Right cardiac atrium (tissue), 5 donors: ENCODE measurements around the gene ANO7. TPM values are rescaled to one million over a fixed set of nuclear protein-coding genes. Genes with fewer than 3 reads are reported as not detected.
A peak's percentile ranks its signal among the peaks of the same experiment; 100 is the strongest.

Experiments used
- ATAC-seq, 2 donors: fragments of 200-7000 bp; cut with Tn5 transposase; one replicate each; pipeline versions ENCODE4 v1.8.0 to v1.9.1; 2020; ENCODE audit warnings: moderate library complexity in 2 of 2, mild to moderate bottlenecking in 1 of 2
- DNase-seq, 3 donors: peaks; one replicate each; pipeline ENCODE4 v3.0.0-alpha.2; 2020
- H3K27ac ChIP-seq: one replicate; pipeline ENCODE4 v1.5.1; 2013; ENCODE audit warnings: mild to moderate bottlenecking, low read length, control low read depth, moderate library complexity
- H3K27me3 ChIP-seq: one replicate; pipeline ENCODE4 v1.6.1; 2013; ENCODE audit not compliant: control insufficient read depth, insufficient read depth
- H3K4me1 ChIP-seq: one replicate; pipeline ENCODE4 v1.6.1; 2013; ENCODE audit warnings: low read length; ENCODE audit not compliant: control insufficient read depth, insufficient read depth
- H3K4me3 ChIP-seq: one replicate; pipeline ENCODE4 v1.5.1; 2013; ENCODE audit warnings: low read length, control low read depth
- H3K9me3 ChIP-seq: one replicate; pipeline ENCODE4 v1.6.1; 2013; ENCODE audit warnings: low read length; ENCODE audit not compliant: control insufficient read depth
- WGBS: extraction: QIAGEN DNeasy Blood & Tissue Kit; methylation state at CpG from one replicate; pipeline ENCODE4 v1.1.7; 2013; 5-methylcytosine and 5-hydroxymethylcytosine counted together
- intact Hi-C, 4 donors: fragments of 100-400 bp; cut with DNase I; formaldehyde crosslinking; loops; one replicate each; pipeline versions ENCODE4 v1.11.0 to v1.14.0; 2022 to 2023
- polyA plus RNA-seq: library from polyadenylated mRNA; stranded (reverse); fragments of 200-250 nt; gene quantifications from one replicate; pipeline ENCODE4 v1.2.3, GENCODE V29; 2013
- total RNA-seq, 4 donors: library from RNA; stranded (reverse); fragmentation: NEBNext Ultra II Directional; extraction: Animal tissue kit (Norgen Biotek cat#: 25700); gene quantifications; one replicate each; pipeline ENCODE4 v1.2.1, GENCODE V29; 2021
- donor health status: healthy with polysubstance abuse.
- donor health status: DM: no; HTN: yes; CAD: no.
- donor health status: DM: no; HTN: no; CAD: no.
- donor health status: DM: no; HTN: yes; CAD: no; lungs with severe emphysema.
- donor health status: DM: yes; HTN: yes; CAD: no.

ANO7 gene
- total and polyA plus RNA-seq, 5 donors = 0.89 to 2.1 (median 1.1) TPM

DNA sequence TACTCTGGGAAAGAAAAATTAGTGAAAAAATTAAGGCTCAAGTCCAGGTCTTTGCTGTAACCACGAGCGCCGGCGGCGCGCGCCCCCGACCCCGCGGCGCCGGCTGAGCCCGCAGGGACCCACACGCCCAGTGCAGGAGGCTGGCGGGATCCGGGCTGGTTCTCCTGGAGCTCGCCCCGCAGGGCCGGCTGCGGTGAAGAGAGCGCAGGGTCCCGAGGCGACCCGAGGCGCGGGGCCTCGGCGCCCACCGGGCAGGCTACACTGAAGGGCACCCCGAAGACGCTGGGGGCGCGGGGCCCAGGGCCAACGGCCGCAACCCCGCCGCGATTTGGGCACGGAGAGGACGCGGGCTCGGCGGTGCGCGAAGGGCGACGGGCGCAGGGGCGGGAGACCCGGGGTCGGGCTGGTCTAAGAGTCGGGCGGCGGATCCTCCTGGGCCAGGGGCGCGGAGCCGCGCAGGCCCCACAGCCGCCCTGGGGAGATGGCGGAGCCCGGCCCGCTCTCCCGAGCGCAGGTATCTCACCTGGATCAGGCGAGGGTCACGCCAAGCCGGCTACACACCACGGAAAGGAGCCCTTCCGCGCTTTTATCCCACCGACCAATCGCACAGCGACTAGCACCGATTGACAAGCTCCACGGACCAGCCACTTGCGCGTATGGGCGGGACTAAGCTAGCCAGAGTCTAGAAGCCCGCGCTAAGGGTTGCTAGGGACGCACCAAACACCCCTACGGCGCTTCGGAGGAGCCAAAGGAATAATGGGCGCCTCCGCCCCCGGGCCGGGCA lies 39.4 kb upstream of the ANO7 start, which contains the start of gene PASK:
PASK (minus strand) TSS at position 582 of the 784 bp plus-strand sequence. CDS start 6,440 bp downstream, outside the sequence.
- intact Hi-C loops = no loop called here
- ATAC-seq (peak; percentile 96 to 97), DNase-seq (peak; percentile 94 to 97 (median 95))
- H3K4me3 ChIP-seq = peak within 1 kb of the TSS; percentile 99
- H3K4me1 ChIP-seq = peaks cover 3% of the 10 kb centered on the region
- no peaks in the 10 kb centered on the region for H3K27me3 ChIP-seq
- WGBS = under 1% methylated on average over 88 of the region's 88 CpGs
- no peaks in the 10 kb centered on the region for H3K9me3 ChIP-seq
- H3K27ac ChIP-seq = no peak within 1 kb of the TSS

DNA sequence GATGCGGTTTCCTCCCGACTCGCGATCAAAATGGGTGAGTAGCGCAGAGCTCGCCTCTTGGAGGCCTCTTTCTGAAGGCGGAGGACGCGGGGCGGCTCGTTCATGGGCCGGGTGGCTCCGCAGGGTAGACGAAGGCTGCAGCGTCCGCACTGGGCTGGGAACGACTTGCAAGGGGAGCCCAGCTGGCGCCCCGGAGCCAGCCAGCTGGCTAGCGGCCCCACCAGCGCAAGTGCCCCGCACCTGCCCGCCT lies 38.9 kb upstream of the ANO7 start:
- intact Hi-C loops = no loop called here
- H3K4me1 ChIP-seq = peaks cover 3% of the 10 kb centered on the region
- H3K27ac ChIP-seq = no peak overlapping the region

DNA sequence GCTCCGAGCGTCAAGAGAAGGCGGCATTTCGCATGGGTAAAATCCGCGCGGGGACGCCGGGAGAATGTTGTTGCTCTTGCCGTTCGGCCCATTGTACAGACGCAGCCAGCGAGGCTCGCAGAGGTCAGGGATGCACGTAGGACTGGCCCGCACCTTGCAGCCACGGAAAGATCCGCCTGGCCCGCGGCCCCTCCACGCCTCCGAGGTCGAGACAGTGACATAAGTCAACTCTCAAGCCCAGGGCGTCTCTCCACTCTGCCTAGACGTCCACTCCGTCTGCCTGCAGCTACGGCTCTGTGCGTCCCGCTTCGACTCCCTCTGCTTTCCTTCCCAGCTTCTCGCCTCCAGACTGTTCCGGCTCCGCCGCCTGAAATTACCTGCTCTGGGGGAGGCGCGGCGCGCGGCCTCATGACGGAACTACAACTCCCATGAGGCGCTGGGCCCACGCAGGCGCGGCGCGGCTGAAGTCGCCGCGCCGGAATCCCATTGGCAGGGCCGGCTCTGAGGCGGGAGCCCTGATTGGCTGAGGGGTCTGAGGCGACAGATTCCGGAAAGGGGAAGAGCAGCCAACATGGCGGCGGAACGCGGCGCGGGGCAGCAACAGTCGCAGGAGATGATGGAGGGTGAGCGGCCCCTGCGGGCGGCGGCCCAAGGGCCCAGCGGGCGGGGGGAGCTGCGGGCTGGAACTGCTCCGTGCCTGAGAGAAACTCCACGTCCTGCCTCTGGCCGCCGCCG lies 38.4 kb upstream of the ANO7 start, which contains the start of gene PPP1R7:
PPP1R7 (plus strand) TSS at position 543 of the 735 bp plus-strand sequence; CDS start at position 572, 29 bp downstream.
- Histone ChIP-seq H3K27ac (peak within 1 kb of the TSS; percentile 78), H3K9me3 (no peaks in the 10 kb centered on the region), H3K27me3 (no peaks in the 10 kb centered on the region), H3K4me3 (peak within 1 kb of the TSS; percentile 99), H3K4me1 (peaks cover 3% of the 10 kb centered on the region)
- under 1% methylated on average over 73 of the region's 73 CpGs for WGBS
- ATAC-seq (peak; percentile 98), DNase-seq (peak; percentile 95 to 98 (median 97))
- intact Hi-C loops = no loop called here

More for the DNA sequence above, 38.9 kb upstream of the ANO7 start:
- no peak for DNase-seq
- Histone ChIP-seq H3K27me3 (no peaks in the 10 kb centered on the region), H3K9me3 (no peaks in the 10 kb centered on the region), H3K4me3 (peak overlapping the region; percentile 99)
- WGBS = under 1% methylated on average over 23 of the region's 23 CpGs
- peak; percentile 23 to 38 for ATAC-seq

DNA sequence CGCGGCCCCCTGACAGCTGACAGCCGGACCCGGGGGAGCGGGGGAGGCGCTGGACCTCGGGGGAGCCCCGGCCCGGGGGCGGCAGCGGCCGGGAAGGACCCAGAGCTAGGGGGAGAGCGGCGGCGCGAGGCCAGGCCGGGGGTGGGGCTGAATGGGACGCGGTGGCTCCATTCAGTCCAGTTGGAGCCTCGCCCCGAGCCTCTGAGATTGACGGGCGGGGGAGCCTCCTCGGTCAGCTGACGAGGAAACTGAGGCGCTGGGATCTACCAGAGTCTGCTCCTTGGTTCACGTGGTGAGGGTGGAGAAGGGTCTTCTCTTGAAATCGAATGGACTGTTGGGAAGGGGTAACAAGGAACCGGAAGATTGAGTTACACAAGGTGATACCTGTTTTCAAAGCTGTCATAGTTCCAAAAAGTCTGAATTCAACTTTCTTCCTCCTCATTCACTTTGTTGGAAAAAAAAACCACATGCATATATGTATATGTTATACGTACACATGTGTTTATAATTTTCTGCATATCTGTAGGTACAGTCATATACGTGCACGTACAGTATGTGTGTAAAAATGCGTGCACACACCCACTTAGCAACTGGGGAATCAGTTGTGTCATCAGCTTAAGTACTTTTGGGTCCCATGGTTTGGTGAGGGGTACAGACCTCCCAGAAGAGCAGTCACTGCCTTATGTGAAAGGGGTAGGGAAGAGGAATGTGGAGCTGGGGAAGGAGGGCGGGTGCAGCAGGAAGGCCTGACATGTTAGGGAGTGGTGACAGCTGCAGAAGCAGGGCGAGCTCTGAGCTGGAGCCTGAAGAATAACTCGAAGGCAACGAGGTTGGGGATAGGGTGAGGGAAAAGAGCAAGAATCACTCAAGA lies 37.6 kb upstream of the ANO7 start:
- peak overlapping the region; percentile 99 for H3K4me3 ChIP-seq
- peak; percentile 6 to 37 for ATAC-seq
- no peaks in the 10 kb centered on the region for H3K27me3 ChIP-seq
- H3K4me1 ChIP-seq = peaks cover 3% of the 10 kb centered on the region
- intact Hi-C loops = no loop called here
- peak in 2 of 3 donors; percentile 59 to 84 for DNase-seq
- H3K27ac ChIP-seq = peak overlapping the region; percentile 78
- no peaks in the 10 kb centered on the region for H3K9me3 ChIP-seq
- WGBS = 6% methylated on average over 37 of the region's 37 CpGs

DNA sequence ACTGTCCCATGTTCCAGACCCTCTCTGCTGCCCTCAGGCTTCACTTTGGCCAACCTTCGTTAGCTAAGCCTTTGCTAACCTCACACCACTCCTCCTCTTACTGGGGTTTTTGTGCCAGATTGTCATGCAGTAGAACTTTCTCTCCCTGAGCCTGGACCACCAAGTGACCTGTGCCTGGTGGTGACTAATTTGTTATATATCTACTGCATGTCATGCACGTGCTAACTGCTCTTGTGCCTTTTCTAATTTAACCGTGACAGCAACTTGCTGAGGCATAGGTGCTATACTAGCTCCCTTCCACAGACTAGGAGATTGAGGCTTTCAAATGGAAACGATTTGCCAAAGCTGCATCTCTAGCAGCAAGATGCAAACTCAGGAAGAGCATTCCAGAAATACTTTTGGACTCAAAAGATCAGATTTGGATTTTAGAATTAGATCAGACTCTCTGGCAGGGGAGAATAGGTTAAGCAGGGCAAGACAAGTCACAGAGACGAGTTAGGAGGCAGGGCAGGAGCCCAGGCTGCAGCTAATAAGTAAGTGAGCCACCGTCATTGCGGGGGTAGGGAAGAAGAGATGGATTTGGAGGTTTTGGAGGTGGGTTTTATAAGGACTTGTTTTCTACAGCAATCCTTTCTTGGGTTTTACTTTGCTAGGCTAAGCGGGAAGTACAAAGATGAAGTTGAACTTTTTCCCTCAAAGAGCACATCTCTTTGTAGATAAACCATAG lies 36.4 kb upstream of the ANO7 start:
- 72% methylated on average over 8 of the region's 8 CpGs for WGBS
- DNase-seq (no peak), ATAC-seq (no peak)

DNA sequence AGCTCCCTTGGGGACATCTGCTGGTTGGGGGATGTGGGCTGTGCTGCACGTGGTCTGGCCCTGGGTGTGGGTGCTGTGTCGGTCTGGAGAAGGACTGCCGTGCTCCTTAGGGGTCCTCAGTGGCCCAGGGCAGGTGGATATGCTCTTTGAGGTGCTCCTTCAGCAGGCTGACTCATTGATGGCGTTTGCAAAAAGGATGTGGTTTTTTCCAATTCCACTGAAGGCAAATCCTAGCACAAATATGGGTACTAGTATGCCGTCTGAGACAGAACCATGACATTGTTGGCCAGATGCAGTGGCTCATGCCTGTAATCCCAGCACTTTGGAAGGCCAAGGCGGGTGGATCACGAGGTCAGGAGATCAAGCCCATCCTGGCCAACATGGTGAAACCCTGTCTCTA lies 34.9 kb upstream of the ANO7 start:
- 93% methylated on average over 7 of the region's 7 CpGs for WGBS
- ATAC-seq = no peak
- no peaks in the 10 kb centered on the region for H3K27me3 ChIP-seq
- H3K4me1 ChIP-seq = peaks cover 3% of the 10 kb centered on the region
- no peak overlapping the region for H3K4me3 ChIP-seq
- H3K9me3 ChIP-seq = no peaks in the 10 kb centered on the region
- no peak overlapping the region for H3K27ac ChIP-seq
- intact Hi-C loops = no loop called here
- DNase-seq = no peak

More for the DNA sequence above, 36.4 kb upstream of the ANO7 start:
- H3K4me3 ChIP-seq = no peak overlapping the region
- H3K27ac ChIP-seq = no peak overlapping the region
- no peaks in the 10 kb centered on the region for H3K27me3 ChIP-seq
- intact Hi-C loops = no loop called here
- no peaks in the 10 kb centered on the region for H3K9me3 ChIP-seq
- peaks cover 3% of the 10 kb centered on the region for H3K4me1 ChIP-seq

DNA sequence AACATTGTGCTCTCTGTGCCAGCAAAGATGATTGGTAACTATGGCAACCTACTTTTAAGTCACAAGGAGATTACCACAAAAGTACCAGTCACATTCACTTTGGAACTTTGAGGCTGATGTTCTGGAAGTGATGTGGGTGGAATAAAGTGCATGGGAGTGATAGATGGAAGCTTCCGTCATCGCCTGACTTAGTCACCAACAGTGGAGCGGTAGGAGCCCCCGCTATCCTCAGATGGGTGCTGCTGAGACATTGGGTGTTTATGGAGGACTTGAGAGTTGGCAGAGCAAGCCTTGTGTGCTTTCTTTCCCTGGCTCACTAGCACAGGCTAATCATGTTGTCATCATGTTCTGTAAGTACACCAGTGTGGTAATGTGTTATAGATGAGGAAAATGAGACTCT lies 33.6 kb upstream of the ANO7 start:
- 94% methylated on average over 4 of the region's 4 CpGs for WGBS
- H3K4me3 ChIP-seq = no peak overlapping the region
- H3K27ac ChIP-seq = no peak overlapping the region
- no peak for ATAC-seq
- no peaks in the 10 kb centered on the region for H3K27me3 ChIP-seq
- no peaks in the 10 kb centered on the region for H3K9me3 ChIP-seq
- H3K4me1 ChIP-seq = peaks cover 3% of the 10 kb centered on the region
- intact Hi-C loops = no loop called here
- DNase-seq = no peak

DNA sequence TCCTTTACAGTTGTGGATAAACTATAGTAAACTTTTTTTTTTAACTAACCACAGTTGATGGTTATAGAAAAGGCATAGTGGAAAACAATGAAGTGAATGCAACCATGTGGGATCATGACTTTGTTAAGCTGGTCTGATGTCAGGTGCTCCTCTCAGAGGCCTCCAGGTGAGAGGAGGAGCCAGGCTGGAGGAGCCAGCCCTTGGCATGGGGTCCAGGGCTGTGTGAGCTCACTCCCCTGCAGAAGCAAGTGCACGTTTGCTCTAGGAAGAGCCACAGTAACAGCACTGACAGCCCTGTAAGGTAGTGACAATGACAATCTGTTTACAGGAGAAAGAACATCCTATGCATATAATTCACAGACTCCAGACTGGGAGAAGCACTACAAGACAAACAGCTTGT lies 32.5 kb upstream of the ANO7 start:
- H3K4me3 ChIP-seq = no peak overlapping the region
- no peak overlapping the region for H3K27ac ChIP-seq
- H3K9me3 ChIP-seq = no peaks in the 10 kb centered on the region
- no peak for ATAC-seq
- peaks cover 3% of the 10 kb centered on the region for H3K4me1 ChIP-seq
- DNase-seq = no peak
- intact Hi-C loops = no loop called here
- 62% methylated on average over 1 of the region's 1 CpG for WGBS
- no peaks in the 10 kb centered on the region for H3K27me3 ChIP-seq

DNA sequence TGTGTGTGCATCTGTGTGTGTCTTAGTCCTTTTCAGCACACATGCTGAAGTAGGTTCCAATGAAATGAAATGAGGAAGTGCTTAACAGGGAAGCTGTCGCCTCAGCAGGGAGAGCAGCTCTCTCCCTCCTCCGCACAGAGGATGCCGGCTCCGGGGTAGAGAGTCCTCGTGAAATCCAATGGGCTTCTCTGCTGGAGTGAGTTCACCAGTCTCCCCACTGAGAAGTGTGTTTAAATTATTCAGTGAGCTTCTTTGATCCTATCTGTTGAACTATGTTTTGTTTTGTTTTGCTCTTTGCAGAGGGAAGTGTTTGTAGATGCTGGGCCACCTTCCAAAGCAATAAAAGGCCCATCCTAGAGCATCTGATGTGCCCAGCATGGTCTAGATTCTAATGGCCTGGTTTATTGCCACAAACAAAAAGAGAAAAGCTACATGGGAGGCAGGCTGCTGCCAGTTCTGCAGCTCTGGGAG lies 31.5 kb upstream of the ANO7 start:
- no peak overlapping the region for H3K4me3 ChIP-seq
- DNase-seq = no peak
- H3K9me3 ChIP-seq = no peaks in the 10 kb centered on the region
- 55% methylated on average over 5 of the region's 5 CpGs for WGBS
- H3K27ac ChIP-seq = no peak overlapping the region
- no peaks in the 10 kb centered on the region for H3K27me3 ChIP-seq
- intact Hi-C loops = no loop called here
- no peak for ATAC-seq
- no peaks in the 10 kb centered on the region for H3K4me1 ChIP-seq

DNA sequence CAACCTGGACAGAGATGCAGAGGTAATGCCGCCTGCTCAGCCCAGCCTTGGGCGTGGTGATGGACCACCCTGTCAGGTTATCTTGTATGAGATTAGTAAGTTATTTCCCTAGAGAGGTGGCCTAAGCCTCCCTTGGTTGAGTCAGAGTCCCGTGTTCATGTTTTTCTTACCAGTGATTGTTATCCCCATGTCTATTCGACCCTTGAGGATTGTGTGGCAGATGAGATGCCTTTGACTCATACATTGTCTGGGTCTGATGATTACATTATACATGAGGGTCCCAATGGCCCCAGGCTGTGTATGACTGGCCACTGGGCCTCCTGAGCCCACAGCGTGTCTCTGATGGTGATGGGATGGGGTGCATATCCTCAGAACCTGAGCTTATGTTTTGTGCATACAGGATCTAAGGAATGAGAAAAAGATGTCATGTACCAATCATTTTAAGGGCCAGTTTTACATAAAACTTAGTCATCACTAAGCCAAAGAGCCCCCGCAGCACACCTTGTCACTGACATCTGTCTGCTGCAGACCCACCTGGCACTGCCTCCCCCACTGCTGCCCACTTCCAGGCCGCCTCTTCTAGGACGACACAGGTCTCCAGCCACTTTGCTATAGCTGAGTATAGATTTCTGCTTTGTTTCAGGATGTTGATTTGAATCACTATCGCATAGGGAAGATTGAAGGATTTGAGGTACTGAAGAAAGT lies 30.5 kb upstream of the ANO7 start:
- H3K27me3 ChIP-seq = no peaks in the 10 kb centered on the region
- DNase-seq (no peak), ATAC-seq (no peak)
- intact Hi-C loops = no loop called here
- H3K9me3 ChIP-seq = no peaks in the 10 kb centered on the region
- WGBS = 92% methylated on average over 9 of the region's 9 CpGs
- H3K4me3 ChIP-seq = no peak overlapping the region
- no peak overlapping the region for H3K27ac ChIP-seq
- no peaks in the 10 kb centered on the region for H3K4me1 ChIP-seq
